Skeletal muscle tissue (tissue), 4 donors: ENCODE results near the gene ZNF750. TPM values are rescaled to one million over a fixed set of nuclear protein-coding genes. Genes with fewer than 3 reads are reported as not detected.
A peak's percentile ranks its signal among the peaks of the same experiment; 100 is the strongest.

ENCODE experiments used
- H3K27ac ChIP-seq: one replicate; pipeline ENCODE4 v1.7.0; 2013; ENCODE audit warnings: mild to moderate bottlenecking, low read depth, low read length, inconsistent platforms
- H3K27me3 ChIP-seq, 3 donors: one replicate each; pipeline ENCODE4 v1.7.0; 2013; ENCODE audit warnings: low read length in 3 of 3; ENCODE audit not compliant: control insufficient read depth in 3 of 3, insufficient read depth in 3 of 3
- H3K36me3 ChIP-seq, 3 donors: one replicate each; pipeline ENCODE4 v1.7.0; 2013; ENCODE audit warnings: low read length in 3 of 3; ENCODE audit not compliant: control insufficient read depth in 3 of 3, insufficient read depth in 3 of 3
- H3K4me1 ChIP-seq, 3 donors: one replicate each; pipeline ENCODE4 v1.7.0; 2013; ENCODE audit warnings: low read length in 3 of 3, mild to moderate bottlenecking in 3 of 3; ENCODE audit not compliant: control insufficient read depth in 3 of 3, insufficient read depth in 3 of 3
- H3K4me3 ChIP-seq, 3 donors: one replicate each; pipeline ENCODE4 v1.7.0; 2013; ENCODE audit warnings: low read length in 3 of 3
- H3K9ac ChIP-seq, 3 donors: one replicate each; pipeline ENCODE4 v1.7.0; 2013; ENCODE audit warnings: low read length in 3 of 3, mild to moderate bottlenecking in 3 of 3, moderate library complexity in 2 of 3, low read depth in 1 of 3
- H3K9me3 ChIP-seq, 3 donors: one replicate each; pipeline ENCODE4 v1.7.0; 2013; ENCODE audit warnings: low read length in 3 of 3; ENCODE audit not compliant: control insufficient read depth in 3 of 3
- total RNA-seq: library from RNA; depleted of rRNA; stranded (reverse); fragments of >200 nt; gene quantifications from one replicate; pipeline ENCODE4 v1.2.3, GENCODE V29; 2014
- donor health status: Osteomylitis.

Gene ZNF750
- total RNA-seq, 1 donor from 2014 or later: not detected

GRCh38 chr17:82807101-82807500, 32.7 kb downstream of the ZNF750 start:
- peak overlapping the region; percentile 9 for H3K27ac ChIP-seq
- peaks cover 21 to 29% (median 25%) of the 10 kb centered on the region in 3 donors for H3K4me1 ChIP-seq
- H3K36me3 ChIP-seq: peaks cover 12 to 22% (median 20%) of the 10 kb centered on the region in 3 donors

GRCh38 chr17:82806645-82807044, 33.2 kb downstream of the ZNF750 start:
- no peaks in the 10 kb centered on the region for H3K27me3 ChIP-seq
- H3K9ac ChIP-seq: peak overlapping the region in 1 of 3 donors; percentile 16
- H3K27ac ChIP-seq: peak overlapping the region; percentile 9
- no peaks in the 10 kb centered on the region for H3K9me3 ChIP-seq
- no peak overlapping the region for H3K4me3 ChIP-seq
- peaks cover 21 to 29% (median 25%) of the 10 kb centered on the region in 3 donors for H3K4me1 ChIP-seq
- peaks cover 10 to 21% (median 18%) of the 10 kb centered on the region in 3 donors for H3K36me3 ChIP-seq

More at GRCh38 chr17:82807101-82807500, 32.7 kb downstream of the ZNF750 start:
- H3K27me3 ChIP-seq: no peaks in the 10 kb centered on the region
- H3K4me3 ChIP-seq: no peak overlapping the region
- peak overlapping the region in 1 of 3 donors; percentile 16 for H3K9ac ChIP-seq
- no peaks in the 10 kb centered on the region for H3K9me3 ChIP-seq

GRCh38 chr17:82805823-82806222, 34.0 kb downstream of the ZNF750 start:
- Histone ChIP-seq H3K36me3 (peaks cover 7 to 15% (median 14%) of the 10 kb centered on the region in 3 donors), H3K27me3 (no peaks in the 10 kb centered on the region), H3K9me3 (no peaks in the 10 kb centered on the region), H3K4me3 (no peak overlapping the region), H3K27ac (peak overlapping the region; percentile 9), H3K9ac (no peak overlapping the region), H3K4me1 (peaks cover 21 to 29% (median 25%) of the 10 kb centered on the region in 3 donors)

DNA sequence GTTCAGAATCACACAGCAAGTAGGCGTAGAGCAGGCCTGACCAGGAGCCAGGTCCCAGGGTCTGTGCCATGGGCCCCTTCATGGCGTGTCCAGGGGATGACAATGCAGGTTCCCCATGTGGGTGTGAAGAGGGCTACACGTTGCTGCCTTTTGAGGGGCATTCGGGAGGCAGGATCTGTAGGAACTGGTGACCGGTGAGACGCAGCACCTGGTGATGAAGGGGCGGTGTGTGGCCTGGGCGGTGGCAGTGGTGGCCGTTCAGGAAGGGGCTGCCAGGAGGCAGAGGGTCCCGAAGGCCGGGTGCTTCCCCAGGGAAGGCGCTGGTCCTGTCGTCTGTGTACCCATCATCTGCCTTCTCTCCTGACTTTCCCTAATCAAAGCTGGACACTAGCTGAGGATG, 34.6 kb downstream of the ZNF750 start:
- peak overlapping the region; percentile 84 for H3K27ac ChIP-seq
- H3K4me3 ChIP-seq: peak overlapping the region in 2 of 3 donors; percentile 32 to 41
- peaks cover 9 to 14% (median 12%) of the 10 kb centered on the region in 3 donors for H3K36me3 ChIP-seq
- peak overlapping the region; percentile 56 to 66 (median 63) for H3K9ac ChIP-seq
- H3K9me3 ChIP-seq: no peaks in the 10 kb centered on the region
- peaks cover 21 to 29% (median 25%) of the 10 kb centered on the region in 3 donors for H3K4me1 ChIP-seq
- no peaks in the 10 kb centered on the region for H3K27me3 ChIP-seq

DNA sequence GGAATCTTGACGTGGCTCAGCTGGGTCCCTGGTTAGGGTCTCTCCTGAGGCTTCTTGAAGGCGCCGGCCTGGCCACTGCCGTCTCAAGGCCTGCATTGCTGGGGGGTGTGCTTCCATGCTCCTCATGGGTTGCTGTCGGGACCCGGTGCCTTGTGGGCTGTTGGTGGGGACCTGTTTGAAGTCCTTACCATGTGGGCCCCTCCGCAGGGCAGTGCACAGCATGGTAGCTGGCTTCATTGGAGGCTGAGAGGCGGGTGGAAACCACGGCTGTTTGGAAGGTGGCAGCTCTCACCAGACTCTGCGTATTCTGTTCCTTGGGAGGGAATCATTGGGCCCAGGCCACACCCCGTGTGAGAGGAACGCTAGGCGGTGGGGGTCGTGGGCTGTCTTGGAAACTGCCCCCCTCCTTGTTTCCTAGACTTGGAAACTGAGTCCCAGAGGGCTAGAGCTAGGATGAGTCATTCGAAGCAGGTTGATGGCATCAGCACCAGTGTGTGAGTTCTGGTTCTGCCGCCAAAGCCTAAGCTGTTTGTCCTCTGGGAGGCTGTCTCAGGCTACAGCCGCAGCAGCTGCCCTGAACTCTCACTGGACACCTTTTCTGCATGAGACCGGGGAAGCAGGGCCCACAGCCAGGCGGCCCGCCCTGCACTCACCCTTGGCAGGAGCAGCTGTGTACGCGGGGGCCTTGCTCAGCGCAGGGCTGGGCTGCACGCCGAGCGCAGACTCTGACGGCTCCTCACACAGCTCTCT, 35.2 kb downstream of the ZNF750 start:
- H3K36me3 ChIP-seq: peaks cover 9 to 17% (median 15%) of the 10 kb centered on the region in 3 donors
- H3K4me3 ChIP-seq: peak overlapping the region in 2 of 3 donors; percentile 32 to 36
- H3K9me3 ChIP-seq: no peaks in the 10 kb centered on the region
- H3K9ac ChIP-seq: peak overlapping the region; percentile 56 to 66 (median 65)
- H3K27ac ChIP-seq: peak overlapping the region; percentile 84
- peaks cover 21 to 29% (median 25%) of the 10 kb centered on the region in 3 donors for H3K4me1 ChIP-seq
- no peaks in the 10 kb centered on the region for H3K27me3 ChIP-seq

DNA sequence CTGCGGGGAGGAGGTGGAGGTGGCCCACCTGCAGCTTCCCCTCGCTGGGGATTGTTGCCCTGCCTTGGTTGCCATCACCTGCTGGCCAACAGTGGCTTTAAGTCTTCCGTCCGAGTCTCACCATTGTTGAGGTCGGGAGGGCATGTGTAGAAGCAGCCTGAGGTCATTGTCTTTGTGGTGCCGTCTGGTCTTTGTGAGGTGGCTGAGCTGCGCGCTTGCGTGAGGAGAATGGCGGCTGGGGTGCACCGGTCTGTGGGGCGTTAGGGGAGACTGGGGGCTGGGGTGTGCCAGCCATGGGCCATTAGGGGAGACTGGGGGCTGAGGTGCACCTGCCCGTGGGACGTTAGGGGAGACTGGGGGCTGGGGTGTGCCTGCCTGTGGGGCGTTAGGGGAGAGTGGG, 36.2 kb downstream of the ZNF750 start:
- peaks cover 11 to 20% (median 16%) of the 10 kb centered on the region in 3 donors for H3K36me3 ChIP-seq
- H3K9ac ChIP-seq: no peak overlapping the region
- no peak overlapping the region for H3K4me3 ChIP-seq
- no peaks in the 10 kb centered on the region for H3K27me3 ChIP-seq
- peaks cover 21 to 29% (median 25%) of the 10 kb centered on the region in 3 donors for H3K4me1 ChIP-seq
- H3K27ac ChIP-seq: no peak overlapping the region
- H3K9me3 ChIP-seq: no peaks in the 10 kb centered on the region

- no peak overlapping the region for H3K27ac ChIP-seq
- H3K9ac ChIP-seq: no peak overlapping the region
- no peaks in the 10 kb centered on the region for H3K27me3 ChIP-seq
- H3K36me3 ChIP-seq: peaks cover 14 to 23% (median 16%) of the 10 kb centered on the region in 3 donors
- no peaks in the 10 kb centered on the region for H3K9me3 ChIP-seq
- H3K4me3 ChIP-seq: no peak overlapping the region
- peaks cover 21 to 29% (median 25%) of the 10 kb centered on the region in 3 donors for H3K4me1 ChIP-seq
Observed at GRCh38 chr17:82803185-82803584, 36.6 kb downstream of the ZNF750 start.

GRCh38 chr17:82802075-82802780, 37.6 kb downstream of the ZNF750 start:
- peaks cover 21 to 27% (median 25%) of the 10 kb centered on the region in 3 donors for H3K4me1 ChIP-seq
- H3K9me3 ChIP-seq: no peaks in the 10 kb centered on the region
- H3K4me3 ChIP-seq: no peak overlapping the region
- no peaks in the 10 kb centered on the region for H3K27me3 ChIP-seq
- no peak overlapping the region for H3K9ac ChIP-seq
- peaks cover 10 to 18% (median 16%) of the 10 kb centered on the region in 3 donors for H3K36me3 ChIP-seq
- H3K27ac ChIP-seq: no peak overlapping the region

GRCh38 chr17:82801377-82801970, 38.3 kb downstream of the ZNF750 start:
- Histone ChIP-seq H3K36me3 (peaks cover 10 to 18% (median 16%) of the 10 kb centered on the region in 3 donors), H3K27me3 (no peaks in the 10 kb centered on the region), H3K4me3 (no peak overlapping the region), H3K27ac (no peak overlapping the region), H3K9ac (no peak overlapping the region), H3K9me3 (no peaks in the 10 kb centered on the region), H3K4me1 (peaks cover 19 to 25% (median 23%) of the 10 kb centered on the region in 3 donors)
